H9 (cell line): ENCODE data around the gene MICAL2. TPM values are rescaled to one million over a fixed set of nuclear protein-coding genes. Genes with fewer than 3 reads are reported as not detected.

Source experiments
- DNase-seq: peaks from one replicate; pipeline ENCODE4 v3.0.0-alpha.2; 2017
- H2AFZ ChIP-seq: one replicate; pipeline ENCODE4 v1.6.1; 2013; ENCODE audit warnings: mild to moderate bottlenecking, low read length, control low read depth, moderate library complexity
- H2AK5ac ChIP-seq: 2 replicates; pipeline ENCODE4 v1.6.1; 2013; ENCODE audit warnings: low read length, control low read depth, mixed read lengths; ENCODE audit not compliant: insufficient read length
- H2BK120ac ChIP-seq: one replicate; pipeline ENCODE4 v1.6.1; 2013; ENCODE audit warnings: low read depth, mild to moderate bottlenecking, low read length, control low read depth, inconsistent platforms; ENCODE audit not compliant: poor library complexity, severe bottlenecking
- H2BK12ac ChIP-seq: 2 replicates; pipeline ENCODE4 v1.6.1; 2013; ENCODE audit warnings: low read length, control low read depth, mixed read lengths, low read depth; ENCODE audit not compliant: insufficient read length
- H2BK15ac ChIP-seq: 2 replicates; pipeline ENCODE4 v1.6.1; 2013; ENCODE audit warnings: low read depth, low read length, control low read depth
- H2BK20ac ChIP-seq: one replicate; pipeline ENCODE4 v1.6.1; 2013; ENCODE audit warnings: low read depth, mild to moderate bottlenecking, low read length, control low read depth, inconsistent platforms; ENCODE audit not compliant: poor library complexity, severe bottlenecking
- H2BK5ac ChIP-seq: 2 replicates; pipeline ENCODE4 v1.6.1; 2013; ENCODE audit warnings: low read length, control low read depth, mixed read lengths; ENCODE audit not compliant: insufficient read length
- H3K14ac ChIP-seq: 2 replicates; pipeline ENCODE4 v1.6.1; 2013; ENCODE audit warnings: low read length, control low read depth; ENCODE audit not compliant: insufficient read depth
- H3K18ac ChIP-seq: 2 replicates; pipeline ENCODE4 v1.6.1; 2013; ENCODE audit warnings: low read depth, mild to moderate bottlenecking, mixed read lengths, low read length, control low read depth; ENCODE audit not compliant: insufficient read length
- H3K23ac ChIP-seq: 2 replicates; pipeline ENCODE4 v1.6.1; 2013; ENCODE audit warnings: low read length, control low read depth, mixed read lengths, low read depth; ENCODE audit not compliant: insufficient read length
- H3K23me2 ChIP-seq: 2 replicates; pipeline ENCODE4 v1.6.1; 2013; ENCODE audit warnings: low read depth, mild to moderate bottlenecking, mixed read lengths, low read length, control low read depth; ENCODE audit not compliant: insufficient read length, poor library complexity, severe bottlenecking
- H3K27ac ChIP-seq: 2 replicates; pipeline ENCODE4 v1.5.1; 2013; ENCODE audit warnings: low read length, control low read depth, mixed read lengths, low read depth; ENCODE audit not compliant: insufficient read length
- H3K27me3 ChIP-seq: 2 replicates; pipeline ENCODE4 v1.6.1; 2013; ENCODE audit warnings: low read length, control low read depth, inconsistent platforms; ENCODE audit not compliant: insufficient read depth
- H3K4ac ChIP-seq: 2 replicates; pipeline ENCODE4 v1.6.1; 2013; ENCODE audit warnings: low read depth, mild to moderate bottlenecking, control low read depth, inconsistent platforms, low read length, moderate library complexity
- H3K4me1 ChIP-seq: 2 replicates; pipeline ENCODE4 v1.6.1; 2013; ENCODE audit warnings: low read length, control low read depth, inconsistent platforms; ENCODE audit not compliant: insufficient read depth
- H3K4me2 ChIP-seq: 2 replicates; pipeline ENCODE4 v1.6.1; 2013; ENCODE audit warnings: low read length, control low read depth, mixed read lengths; ENCODE audit not compliant: insufficient read length, insufficient read depth
- H3K56ac ChIP-seq: 2 replicates; pipeline ENCODE4 v1.6.1; 2013; ENCODE audit warnings: low read depth, mild to moderate bottlenecking, mixed read lengths, low read length, control low read depth; ENCODE audit not compliant: insufficient read length
- H3K79me1 ChIP-seq: 2 replicates; pipeline ENCODE4 v1.6.1; 2013; ENCODE audit warnings: low read depth, mild to moderate bottlenecking, moderate library complexity, low read length, control low read depth, inconsistent platforms; ENCODE audit not compliant: insufficient read depth, poor library complexity, severe bottlenecking
- H3K79me2 ChIP-seq: 2 replicates; pipeline ENCODE4 v1.6.1; 2013; ENCODE audit warnings: low read length, control low read depth, inconsistent platforms; ENCODE audit not compliant: insufficient read depth
- H3K9ac ChIP-seq: 2 replicates; pipeline ENCODE4 v1.6.1; 2013; ENCODE audit warnings: low read length, control low read depth, mixed read lengths; ENCODE audit not compliant: insufficient read length; ENCODE audit errors: extremely low read depth
- H3K9me3 ChIP-seq: one replicate; pipeline ENCODE4 v1.6.1; 2013; ENCODE audit warnings: low read depth, low read length, inconsistent platforms; ENCODE audit not compliant: control insufficient read depth
- H3T11ph ChIP-seq: one replicate; pipeline ENCODE4 v1.6.1; 2013; ENCODE audit warnings: mild to moderate bottlenecking, low read length, control low read depth, inconsistent platforms
- H4K20me1 ChIP-seq: one replicate; pipeline ENCODE4 v1.6.1; 2013; ENCODE audit not compliant: control insufficient read depth, insufficient read length, insufficient read depth
- H4K5ac ChIP-seq: 2 replicates; pipeline ENCODE4 v1.6.1; 2013; ENCODE audit warnings: low read depth, mild to moderate bottlenecking, mixed read lengths, low read length, control low read depth; ENCODE audit not compliant: insufficient read length
- H4K8ac ChIP-seq: replicated peaks from 2 replicates; pipeline ENCODE4 v1.6.1; 2013; ENCODE audit warnings: low read length, control low read depth, mixed read lengths, low read depth; ENCODE audit not compliant: insufficient read length
- H4K91ac ChIP-seq: 2 replicates; pipeline ENCODE4 v1.6.1; 2013; ENCODE audit warnings: low read depth, mild to moderate bottlenecking, moderate library complexity, mixed read lengths, low read length, control low read depth; ENCODE audit not compliant: insufficient read length
- H3K27ac Mint-ChIP-seq, 3 experiments: 2 replicates in 2 of 3; 3 replicates in 1 of 3; pipeline ENCODE4 v1.8.0; 2020 to 2021; ENCODE audit warnings: mixed read lengths in 3 of 3, mild to moderate bottlenecking in 1 of 3, moderate library complexity in 1 of 3
- H3K27me3 Mint-ChIP-seq: 2 replicates; pipeline ENCODE4 v1.8.0; 2021; ENCODE audit warnings: low read depth, mild to moderate bottlenecking, moderate library complexity, mixed read lengths
- H3K36me3 Mint-ChIP-seq, 3 experiments: 2 replicates in 2 of 3; 3 replicates in 1 of 3; pipeline ENCODE4 v1.8.0; 2020 to 2021; ENCODE audit warnings: low read depth in 3 of 3, mixed read lengths in 3 of 3; ENCODE audit not compliant: insufficient read depth in 1 of 3
- H3K4me1 Mint-ChIP-seq, 2 experiments: 2 replicates each; pipeline ENCODE4 v1.8.0; 2020; ENCODE audit warnings: mixed read lengths in 2 of 2
- H3K4me3 Mint-ChIP-seq, 2 experiments: 2 replicates in 1 of 2; 3 replicates in 1 of 2; pipeline ENCODE4 v1.8.0; 2020 to 2021; ENCODE audit warnings: mild to moderate bottlenecking in 2 of 2, mixed read lengths in 2 of 2, moderate library complexity in 1 of 2
- H3K9me3 Mint-ChIP-seq, 2 experiments: 2 replicates in 1 of 2; 3 replicates in 1 of 2; pipeline ENCODE4 v1.8.0; 2020; ENCODE audit warnings: mild to moderate bottlenecking in 2 of 2, mixed read lengths in 2 of 2, moderate library complexity in 1 of 2
- WGBS: extraction: QIAGEN DNeasy Blood & Tissue Kit; methylation state at CpG from one replicate; pipeline ENCODE4 v1.1.7; 2013; ENCODE audit warnings: missing lambda C conversion rate, low lambda C conversion rate, mixed read lengths; ENCODE audit not compliant: insufficient read length; ENCODE audit errors: extremely low coverage; 5-methylcytosine and 5-hydroxymethylcytosine counted together
- total RNA-seq: library from RNA; stranded (reverse); gene quantifications from 2 replicates; pipeline ENCODE4 v1.2.1, GENCODE V29; 2021
- TF ChIP-seq, protein P1 (sequence below): fragments of 200-600 bp; sonication (generic); conservative IDR thresholded peaks from 3 replicates; pipeline ENCODE4 v1.8.0; 2021; ENCODE audit warnings: antibody characterized with exemption, mild to moderate bottlenecking

Gene MICAL2
- total RNA-seq, 1 experiment from 2014 or later, result 4.7 TPM

DNA sequence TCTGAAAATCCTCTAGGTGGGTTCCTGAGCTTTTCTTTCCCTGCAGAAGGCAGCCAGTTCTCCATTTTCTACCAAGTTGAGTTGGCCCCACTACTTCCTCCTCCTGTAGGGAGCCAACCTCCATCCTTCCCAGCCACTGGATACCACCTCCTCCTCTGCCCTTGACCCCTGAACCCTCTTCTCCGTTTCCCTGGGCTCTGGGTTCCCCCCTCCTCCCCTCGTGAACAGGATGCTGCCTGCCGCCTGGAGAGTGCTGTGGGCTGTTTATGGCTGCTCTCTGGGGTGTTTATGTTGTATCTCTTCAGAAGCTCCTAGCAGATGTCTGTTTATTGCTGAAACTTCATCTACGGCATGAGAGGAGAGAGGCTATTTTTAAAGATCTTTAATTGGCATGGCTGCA, 8.6 kb downstream of the MICAL2 start:
- no peaks in the 10 kb centered on the region for H3K9me3 ChIP-seq
- H3K56ac ChIP-seq, result no peak overlapping the region
- H3K27me3 Mint-ChIP-seq, result peaks cover 41% of the 10 kb centered on the region
- H3K4me2 ChIP-seq, result no peak overlapping the region
- H3K27ac Mint-ChIP-seq, result peak overlapping the region in 1 of 3 experiments; percentile 54; a peak in 1 of 7 replicates
- H3K4me1 ChIP-seq, result no peaks in the 10 kb centered on the region
- no peak overlapping the region for H3K4ac ChIP-seq
- H3K9me3 Mint-ChIP-seq, result no peaks in the 10 kb centered on the region
- H3K27me3 ChIP-seq, result no peaks in the 10 kb centered on the region; the same call in 1 of the 2 replicates
- H3K79me1 ChIP-seq, result no peaks in the 10 kb centered on the region
- no peak overlapping the region for H4K8ac ChIP-seq
- WGBS, result no CpG with 5 or more reads among the region's 4 CpGs
- peaks cover 8 to 12% of the 10 kb centered on the region in 2 experiments for H3K4me1 Mint-ChIP-seq
- no peak overlapping the region for H2AFZ ChIP-seq
- H2BK12ac ChIP-seq, result no peak overlapping the region
- H3K9ac ChIP-seq, result no peak overlapping the region
- H4K5ac ChIP-seq, result no peak overlapping the region
- H3T11ph ChIP-seq, result no peak overlapping the region
- H3K18ac ChIP-seq, result no peak overlapping the region
- TF ChIP-seq, protein P1, sequence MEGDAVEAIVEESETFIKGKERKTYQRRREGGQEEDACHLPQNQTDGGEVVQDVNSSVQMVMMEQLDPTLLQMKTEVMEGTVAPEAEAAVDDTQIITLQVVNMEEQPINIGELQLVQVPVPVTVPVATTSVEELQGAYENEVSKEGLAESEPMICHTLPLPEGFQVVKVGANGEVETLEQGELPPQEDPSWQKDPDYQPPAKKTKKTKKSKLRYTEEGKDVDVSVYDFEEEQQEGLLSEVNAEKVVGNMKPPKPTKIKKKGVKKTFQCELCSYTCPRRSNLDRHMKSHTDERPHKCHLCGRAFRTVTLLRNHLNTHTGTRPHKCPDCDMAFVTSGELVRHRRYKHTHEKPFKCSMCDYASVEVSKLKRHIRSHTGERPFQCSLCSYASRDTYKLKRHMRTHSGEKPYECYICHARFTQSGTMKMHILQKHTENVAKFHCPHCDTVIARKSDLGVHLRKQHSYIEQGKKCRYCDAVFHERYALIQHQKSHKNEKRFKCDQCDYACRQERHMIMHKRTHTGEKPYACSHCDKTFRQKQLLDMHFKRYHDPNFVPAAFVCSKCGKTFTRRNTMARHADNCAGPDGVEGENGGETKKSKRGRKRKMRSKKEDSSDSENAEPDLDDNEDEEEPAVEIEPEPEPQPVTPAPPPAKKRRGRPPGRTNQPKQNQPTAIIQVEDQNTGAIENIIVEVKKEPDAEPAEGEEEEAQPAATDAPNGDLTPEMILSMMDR, result no peak; the same call in 2 of the 3 replicates
- no peak overlapping the region; the same call in 1 of the 2 replicates for H3K14ac ChIP-seq
- H2BK20ac ChIP-seq, result no peak overlapping the region
- DNase-seq, result no peak
- no peak overlapping the region for H2AK5ac ChIP-seq
- H3K36me3 Mint-ChIP-seq, result no peaks in the 10 kb centered on the region
- H3K23ac ChIP-seq, result no peak overlapping the region
- no peak overlapping the region for H2BK15ac ChIP-seq
- H3K27ac ChIP-seq, result no peak overlapping the region
- no peaks in the 10 kb centered on the region for H4K20me1 ChIP-seq
- H3K4me3 Mint-ChIP-seq, result no peak overlapping the region
- H2BK120ac ChIP-seq, result no peak overlapping the region
- H2BK5ac ChIP-seq, result no peak overlapping the region
- no peaks in the 10 kb centered on the region for H3K23me2 ChIP-seq
- H4K91ac ChIP-seq, result no peak overlapping the region
- H3K79me2 ChIP-seq, result no peaks in the 10 kb centered on the region
